Sigmoid colon (tissue), 4 donors: ENCODE data around the gene SPSB1.

ENCODE experiments used
- EP300 ChIP-seq, 4 donors: sonication (generic); formaldehyde crosslinking; IDR thresholded peaks; one replicate each; pipeline ENCODE4 v1.6.1; 2017; ENCODE audit warnings: antibody characterized with exemption in 4 of 4
- POLR2A ChIP-seq, 2 donors: fragments of 450-650 bp; IDR thresholded peaks; one replicate each; pipeline ENCODE4 v1.6.1; 2016; ENCODE audit warnings: antibody characterized with exemption in 2 of 2, mild to moderate bottlenecking in 2 of 2, moderate library complexity in 2 of 2
- POLR2AphosphoS5 ChIP-seq, 4 donors: sonication (generic); formaldehyde crosslinking; IDR thresholded peaks; one replicate each; pipeline ENCODE4 v1.6.1; 2017; ENCODE audit warnings: antibody characterized with exemption in 4 of 4
- TF ChIP-seq, protein P1 (sequence below), 4 experiments: fragments of 450-650 bp in 3 of 4; fragments of 200-600 bp in 1 of 4; IDR thresholded peaks; one replicate each; pipeline ENCODE4 v1.5.1; 2016 to 2019; ENCODE audit warnings: antibody characterized with exemption in 4 of 4, mild to moderate bottlenecking in 3 of 4, moderate library complexity in 2 of 4

DNA sequence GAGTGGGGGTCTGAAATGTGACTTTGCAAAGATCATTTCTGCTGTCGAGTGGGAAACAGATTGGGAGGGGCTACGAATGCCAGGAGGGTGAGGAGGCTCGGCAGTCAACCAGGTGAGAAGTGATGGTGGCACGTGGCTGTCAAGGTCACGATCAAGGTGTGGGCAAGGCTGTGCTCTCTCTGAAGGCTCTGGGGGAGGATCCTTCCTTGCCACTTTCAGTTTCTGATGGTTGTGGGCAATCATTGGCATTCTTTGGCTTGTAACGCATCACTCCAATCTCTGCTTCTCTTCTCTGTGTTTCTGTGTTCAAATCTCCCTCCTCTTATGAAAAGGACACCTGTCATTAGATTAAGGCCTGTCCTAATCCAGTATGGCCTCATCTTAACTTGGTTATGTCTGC, 6.1 kb upstream of the SPSB1 start:
- no peak for TF ChIP-seq POLR2AphosphoS5 (IDR thresholded peaks at IDR 0.05)
- TF ChIP-seq, protein P1, sequence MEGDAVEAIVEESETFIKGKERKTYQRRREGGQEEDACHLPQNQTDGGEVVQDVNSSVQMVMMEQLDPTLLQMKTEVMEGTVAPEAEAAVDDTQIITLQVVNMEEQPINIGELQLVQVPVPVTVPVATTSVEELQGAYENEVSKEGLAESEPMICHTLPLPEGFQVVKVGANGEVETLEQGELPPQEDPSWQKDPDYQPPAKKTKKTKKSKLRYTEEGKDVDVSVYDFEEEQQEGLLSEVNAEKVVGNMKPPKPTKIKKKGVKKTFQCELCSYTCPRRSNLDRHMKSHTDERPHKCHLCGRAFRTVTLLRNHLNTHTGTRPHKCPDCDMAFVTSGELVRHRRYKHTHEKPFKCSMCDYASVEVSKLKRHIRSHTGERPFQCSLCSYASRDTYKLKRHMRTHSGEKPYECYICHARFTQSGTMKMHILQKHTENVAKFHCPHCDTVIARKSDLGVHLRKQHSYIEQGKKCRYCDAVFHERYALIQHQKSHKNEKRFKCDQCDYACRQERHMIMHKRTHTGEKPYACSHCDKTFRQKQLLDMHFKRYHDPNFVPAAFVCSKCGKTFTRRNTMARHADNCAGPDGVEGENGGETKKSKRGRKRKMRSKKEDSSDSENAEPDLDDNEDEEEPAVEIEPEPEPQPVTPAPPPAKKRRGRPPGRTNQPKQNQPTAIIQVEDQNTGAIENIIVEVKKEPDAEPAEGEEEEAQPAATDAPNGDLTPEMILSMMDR (IDR thresholded peaks at IDR 0.05): no peak
- TF ChIP-seq POLR2A (IDR thresholded peaks at IDR 0.05): no peak
- TF ChIP-seq EP300 (IDR thresholded peaks at IDR 0.05): no peak
